Glutamatergic neuron (in vitro differentiated cells): ENCODE results near the gene PHLDB3. TPM values are rescaled to one million over a fixed set of nuclear protein-coding genes. Genes with fewer than 3 reads are reported as not detected.

ENCODE experiments used
- DNase-seq: peaks from one replicate; pipeline ENCODE4 v3.0.0; 2022
- H3K27ac Mint-ChIP-seq: one replicate; pipeline ENCODE4 v1.8.0; 2020; ENCODE audit warnings: mild to moderate bottlenecking, mixed read lengths, inconsistent platforms; ENCODE audit not compliant: unreplicated experiment
- H3K27me3 Mint-ChIP-seq: one replicate; pipeline ENCODE4 v1.8.0; 2020; ENCODE audit warnings: mild to moderate bottlenecking, moderate library complexity, mixed read lengths, inconsistent platforms; ENCODE audit not compliant: unreplicated experiment
- H3K36me3 Mint-ChIP-seq: one replicate; pipeline ENCODE4 v1.8.0; 2020; ENCODE audit warnings: mild to moderate bottlenecking, mixed read lengths, inconsistent platforms; ENCODE audit not compliant: unreplicated experiment
- H3K4me1 Mint-ChIP-seq: one replicate; pipeline ENCODE4 v1.8.0; 2020; ENCODE audit warnings: mild to moderate bottlenecking, low read depth, mixed read lengths, inconsistent platforms; ENCODE audit not compliant: unreplicated experiment
- H3K4me3 Mint-ChIP-seq: one replicate; pipeline ENCODE4 v1.8.0; 2020; ENCODE audit warnings: mild to moderate bottlenecking, mixed read lengths, inconsistent platforms; ENCODE audit not compliant: unreplicated experiment
- H3K9me3 Mint-ChIP-seq: one replicate; pipeline ENCODE4 v1.8.0; 2020; ENCODE audit warnings: mild to moderate bottlenecking, moderate library complexity, mixed read lengths, inconsistent platforms; ENCODE audit not compliant: unreplicated experiment
- CTCF ChIP-seq: fragments of 200-600 bp; sonication (generic); IDR thresholded peaks from one replicate; pipeline ENCODE4 v1.5.0; 2021; ENCODE audit not compliant: partially characterized antibody, unreplicated experiment
- total RNA-seq: library from RNA; stranded (reverse); fragmentation: NEBNext Ultra II Directional; extraction: Animal tissue kit (Norgen Biotek cat#: 25700); gene quantifications from one replicate; pipeline ENCODE4 v1.2.1, GENCODE V29; 2021; ENCODE audit not compliant: unreplicated experiment

Gene PHLDB3
- total RNA-seq, 1 donor from 2014 or later: 6.8 TPM

GRCh38 chr19:43455321-43456113 lies 49.0 kb downstream of the PHLDB3 start:
- DNase-seq: no peak
- H3K27me3 Mint-ChIP-seq: peaks cover 6% of the 10 kb centered on the region
- TF ChIP-seq CTCF: no peak
- peaks cover 6% of the 10 kb centered on the region for H3K36me3 Mint-ChIP-seq
- H3K4me1 Mint-ChIP-seq: no peaks in the 10 kb centered on the region
- peaks cover 6% of the 10 kb centered on the region for H3K9me3 Mint-ChIP-seq
- no peak overlapping the region for H3K27ac Mint-ChIP-seq
- no peak overlapping the region for H3K4me3 Mint-ChIP-seq

- peaks cover 6% of the 10 kb centered on the region for H3K36me3 Mint-ChIP-seq
- H3K27ac Mint-ChIP-seq: no peak overlapping the region
- TF ChIP-seq CTCF: no peak
- H3K9me3 Mint-ChIP-seq: peaks cover 6% of the 10 kb centered on the region
- peaks cover 6% of the 10 kb centered on the region for H3K27me3 Mint-ChIP-seq
- no peak overlapping the region for H3K4me3 Mint-ChIP-seq
- DNase-seq: no peak
- no peaks in the 10 kb centered on the region for H3K4me1 Mint-ChIP-seq
Measured at GRCh38 chr19:43454031-43454430, 50.5 kb downstream of the PHLDB3 start.

- no peak overlapping the region for H3K4me3 Mint-ChIP-seq
- no peak for DNase-seq
- H3K9me3 Mint-ChIP-seq: peaks cover 7% of the 10 kb centered on the region
- TF ChIP-seq CTCF: no peak
- H3K4me1 Mint-ChIP-seq: no peaks in the 10 kb centered on the region
- peaks cover 6% of the 10 kb centered on the region for H3K27me3 Mint-ChIP-seq
- H3K36me3 Mint-ChIP-seq: peaks cover 6% of the 10 kb centered on the region
- H3K27ac Mint-ChIP-seq: no peak overlapping the region
Measured at GRCh38 chr19:43452582-43452981, 52.0 kb downstream of the PHLDB3 start.

GRCh38 chr19:43450545-43450997 lies 54.0 kb downstream of the PHLDB3 start:
- Mint-ChIP-seq H3K27ac (no peak overlapping the region), H3K36me3 (peaks cover 6% of the 10 kb centered on the region), H3K4me3 (no peak overlapping the region), H3K4me1 (no peaks in the 10 kb centered on the region), H3K27me3 (peaks cover 8% of the 10 kb centered on the region), H3K9me3 (peaks cover 7% of the 10 kb centered on the region)
- DNase-seq: no peak
- TF ChIP-seq CTCF: no peak

- Mint-ChIP-seq H3K9me3 (peaks cover 6% of the 10 kb centered on the region), H3K4me1 (no peaks in the 10 kb centered on the region), H3K4me3 (no peak overlapping the region), H3K27me3 (peaks cover 9% of the 10 kb centered on the region), H3K27ac (no peak overlapping the region), H3K36me3 (peaks cover 6% of the 10 kb centered on the region)
- DNase-seq: no peak
- no peak for TF ChIP-seq CTCF
Measured at GRCh38 chr19:43447655-43448054, 56.9 kb downstream of the PHLDB3 start.
